Measurements from ENCODE around the gene SEMA4C.

GRCh38 chr2:96853321-96853720 is 16.6 kb downstream of the SEMA4C start:
- TF ChIP-seq CTCF (IDR thresholded peaks at IDR 0.05; ENCODE audit: poor library complexity, severe bottlenecking) (no peak), MXI1 (conservative IDR thresholded peaks at IDR 0.05; ENCODE audit: poor library complexity, severe bottlenecking) (no peak), REST (IDR thresholded peaks at IDR 0.05; ENCODE audit: borderline replicate concordance) (no peak), EZH2 (IDR thresholded peaks at IDR 0.05; ENCODE audit: borderline replicate concordance, insufficient read depth, low read length, poor library complexity, severe bottlenecking) (no peak), RAD21 (conservative IDR thresholded peaks at IDR 0.05) (no peak)

Measured in neural cell (in vitro differentiated cells).